ENCODE measurements around the gene DGKZ.

- no peak for TF ChIP-seq CTCF (IDR thresholded peaks at IDR 0.05)
- TF ChIP-seq ZFX (IDR thresholded peaks at IDR 0.05; ENCODE audit: borderline replicate concordance), result no peak
These were observed 20.3 kb upstream of the DGKZ start for GRCh38 chr11:46326813-46327416.

Measured in 22Rv1 (cell line).